HG03442 (cell line): ENCODE results near the gene ADCY9.
"Not testable (repeated sequence)": the region's sequence is repeated elsewhere in the genome, so short reads cannot be mapped to it uniquely, and the experiment has no call there.

Source experiments
- ATAC-seq: cut with Tn5 transposase; IDR thresholded peaks from one replicate; pipeline ENCODE4 v1.9.1; 2021; ENCODE audit warnings: mild to moderate bottlenecking, moderate library complexity; ENCODE audit not compliant: unreplicated experiment

Gene ADCY9

DNA sequence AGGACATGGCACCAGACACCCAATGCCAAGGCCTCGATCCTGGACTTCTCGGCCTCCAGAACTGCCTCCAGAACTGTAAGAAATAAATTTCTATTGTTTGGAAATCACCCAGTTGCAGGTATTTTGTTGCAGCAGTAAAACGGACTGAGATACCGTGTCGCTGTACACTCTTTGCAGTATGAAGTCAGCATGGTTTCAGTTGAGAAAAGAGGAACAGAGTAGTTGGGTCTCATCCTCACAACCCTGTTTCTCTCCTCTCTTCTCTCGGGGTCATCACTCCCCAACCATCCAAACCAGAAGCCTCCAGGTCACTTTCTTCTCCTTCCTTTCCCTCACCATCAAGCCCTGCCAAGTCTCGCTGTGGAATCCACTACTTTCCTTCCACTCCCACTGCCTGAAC, 77.8 kb downstream of the ADCY9 start:
- ATAC-seq = no peak

DNA sequence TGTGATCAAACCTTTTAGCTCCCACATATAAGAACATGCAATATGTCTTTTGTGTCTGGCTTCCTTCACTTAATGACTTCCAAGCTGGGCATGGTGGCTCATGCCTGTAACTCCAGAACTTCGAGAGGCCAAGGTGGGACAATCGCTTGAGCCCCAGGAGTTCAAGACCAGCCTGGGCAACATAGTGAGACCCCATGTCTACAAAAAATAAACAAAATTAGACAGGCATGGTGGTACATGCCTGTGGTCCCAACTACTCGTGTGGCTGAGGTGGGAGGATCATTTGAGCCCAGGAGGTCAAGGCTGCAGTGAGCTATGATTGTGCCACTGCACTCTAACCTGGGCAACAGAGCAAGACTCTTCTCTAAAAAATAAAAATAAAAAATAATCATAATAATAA, 79.3 kb downstream of the ADCY9 start:
- not testable (repeated sequence) for ATAC-seq

DNA sequence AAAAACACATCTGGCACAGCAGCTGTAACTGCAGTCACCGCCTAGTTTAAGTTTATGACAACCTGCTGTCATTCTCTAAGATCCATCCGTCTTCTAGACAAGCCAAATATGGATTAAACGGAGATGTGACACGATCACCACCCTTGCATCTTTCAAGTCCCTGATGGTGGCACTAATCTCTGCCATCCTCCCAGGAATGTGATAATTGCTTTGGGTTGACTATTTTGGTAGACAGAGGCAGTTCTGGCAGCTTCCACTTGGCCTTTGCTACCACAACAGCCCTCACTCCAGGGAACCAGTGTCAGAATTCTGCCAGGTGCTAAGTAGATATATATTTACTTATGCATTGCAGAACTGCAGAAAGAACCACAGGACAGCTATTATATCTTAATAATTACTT, 81.3 kb downstream of the ADCY9 start:
- ATAC-seq = no peak

DNA sequence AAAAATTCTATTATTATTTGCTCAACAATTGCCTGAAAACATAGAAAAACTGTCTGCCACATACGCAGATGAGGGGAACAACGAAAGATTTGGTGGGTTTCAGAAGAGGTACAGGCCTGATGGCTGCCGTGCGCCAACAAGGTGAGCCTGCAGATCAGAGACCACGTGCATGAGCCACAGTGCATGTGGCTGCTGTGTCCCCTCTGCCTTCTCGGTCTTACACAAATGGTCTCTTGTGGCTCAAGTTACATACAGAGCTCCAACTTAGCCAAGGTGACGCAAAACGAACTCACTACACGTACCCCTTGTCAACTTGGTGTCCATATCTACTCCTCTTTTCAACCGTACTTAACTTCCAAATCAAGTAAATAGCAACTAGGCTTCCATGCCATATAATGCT, 82.3 kb downstream of the ADCY9 start:
- ATAC-seq = no peak

DNA sequence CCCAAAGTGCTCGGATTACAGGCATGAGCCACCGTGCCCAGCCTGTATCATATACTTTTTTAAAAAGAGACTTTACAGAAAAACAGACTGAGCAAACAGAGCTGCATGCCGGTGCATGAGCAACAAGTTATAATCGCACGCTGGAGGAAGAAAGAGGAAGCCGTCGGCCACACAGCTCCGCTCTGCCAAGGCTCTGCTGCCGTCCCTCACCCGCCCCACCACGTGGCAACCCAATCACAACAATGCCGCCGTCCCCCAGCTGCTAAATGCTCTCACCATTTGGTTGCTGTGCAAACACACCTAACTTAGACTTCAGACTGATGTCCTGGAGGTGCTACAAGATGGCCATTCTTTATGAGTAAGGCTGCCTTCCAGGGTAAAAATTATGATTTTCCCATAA, 83.5 kb downstream of the ADCY9 start:
- no peak for ATAC-seq

DNA sequence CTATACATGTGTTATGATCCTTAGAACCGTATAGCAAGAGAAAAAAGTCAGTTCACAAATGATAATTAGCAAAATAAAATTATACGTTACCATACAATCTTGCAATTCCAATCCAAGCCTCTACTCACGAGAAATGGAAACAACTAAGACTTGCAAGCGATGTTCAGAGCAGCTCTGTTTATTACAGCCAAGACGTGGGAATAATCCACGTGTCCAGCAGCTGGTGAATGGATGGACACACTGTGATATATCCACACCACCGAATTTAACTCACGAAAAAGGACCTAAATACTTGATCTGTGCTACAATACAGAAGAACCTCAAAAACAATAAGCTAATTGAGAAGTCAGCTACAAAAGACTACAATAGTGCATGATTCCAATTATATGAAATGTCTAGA, 88.1 kb downstream of the ADCY9 start:
- no peak for ATAC-seq

DNA sequence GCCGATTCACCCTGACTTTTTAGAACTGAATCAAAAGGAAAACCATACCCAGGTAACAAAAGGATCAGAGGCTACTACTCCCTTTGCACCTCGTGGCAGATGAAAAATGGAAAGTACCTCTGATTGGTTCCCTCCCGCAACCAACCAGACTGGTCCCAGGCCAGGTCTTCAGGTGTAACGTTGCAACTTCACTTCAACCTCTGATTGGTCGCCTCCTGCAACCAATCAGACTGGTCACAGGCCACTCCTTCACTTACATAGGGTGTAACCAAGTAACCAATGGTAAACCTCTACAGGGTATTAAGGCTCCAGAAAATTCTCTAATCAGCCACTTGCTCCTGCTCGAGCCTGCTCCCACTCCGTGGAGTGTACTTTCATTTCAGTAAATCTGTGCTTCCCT, 89.4 kb downstream of the ADCY9 start:
- no peak for ATAC-seq

DNA sequence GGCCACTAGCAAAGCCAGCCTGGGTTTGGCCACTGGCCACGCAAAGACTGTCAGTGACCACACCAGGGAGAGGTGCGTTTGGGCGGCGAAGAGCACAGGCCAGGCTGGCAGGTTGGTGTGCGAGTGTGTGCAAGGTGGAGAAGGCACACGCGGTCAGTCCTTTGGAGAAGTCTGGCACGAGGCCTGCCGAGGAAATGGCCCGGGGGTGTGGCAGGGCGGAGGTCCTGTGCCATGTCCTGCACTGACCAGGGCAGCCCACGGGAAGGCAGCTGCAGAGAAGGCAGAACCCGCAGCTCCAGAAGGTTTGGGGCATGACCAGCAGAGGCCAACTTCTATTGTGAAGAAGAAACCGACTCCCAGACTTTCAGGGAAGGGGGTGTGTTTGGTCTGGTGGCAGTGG, 90.8 kb downstream of the ADCY9 start:
- no peak for ATAC-seq

DNA sequence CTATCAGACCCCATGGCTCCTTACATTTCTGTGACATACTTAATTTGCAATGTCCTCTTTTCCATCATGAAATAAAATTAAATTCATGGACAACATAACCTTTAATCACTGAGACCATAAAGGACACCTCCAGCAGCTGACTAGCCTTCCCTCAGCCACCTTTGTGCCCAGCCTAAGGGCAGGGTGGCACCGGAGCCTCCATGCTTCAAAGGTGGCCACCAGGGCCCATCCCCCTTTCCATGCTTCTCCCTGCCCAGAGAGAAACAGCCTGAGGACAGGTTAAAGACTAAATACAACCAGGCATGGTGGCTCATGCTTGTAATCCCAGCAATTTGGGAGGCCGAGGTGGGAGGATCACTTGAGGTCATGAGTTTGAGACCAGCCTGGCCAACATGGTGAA, 94.3 kb downstream of the ADCY9 start:
- ATAC-seq = no peak

DNA sequence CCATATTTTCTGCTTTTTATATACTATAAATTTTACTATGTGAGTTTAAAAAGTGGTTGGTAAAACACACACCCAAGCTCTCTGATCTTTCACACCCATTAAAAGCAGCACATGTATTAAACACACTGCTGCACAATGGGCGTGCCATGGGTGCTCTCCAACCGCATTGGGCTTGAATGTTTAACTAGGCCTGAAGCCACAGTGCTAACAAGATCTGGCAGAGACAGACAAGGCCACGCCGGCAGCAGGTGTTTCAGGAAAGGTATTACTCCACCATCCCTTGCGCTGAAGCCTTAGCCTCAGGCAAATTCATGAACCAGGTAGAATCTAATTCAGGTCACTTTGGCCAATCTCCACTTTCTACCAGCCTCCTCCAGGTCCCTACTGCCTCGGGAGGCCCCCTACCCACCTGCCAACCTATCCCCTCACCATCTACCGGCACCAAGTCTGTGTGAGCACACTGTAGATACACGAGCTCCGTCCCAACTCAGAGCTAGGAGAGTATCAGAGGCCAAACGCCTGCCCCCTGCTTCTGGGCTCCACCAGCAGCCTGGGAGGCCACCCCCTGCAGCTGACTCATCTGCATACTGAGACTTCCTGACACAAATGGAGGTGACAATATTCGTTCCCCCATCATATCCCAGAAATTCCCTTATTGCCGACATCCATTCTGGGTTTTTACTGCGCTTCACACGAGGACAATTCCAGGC, 95.0 kb downstream of the ADCY9 start:
- no peak for ATAC-seq

DNA sequence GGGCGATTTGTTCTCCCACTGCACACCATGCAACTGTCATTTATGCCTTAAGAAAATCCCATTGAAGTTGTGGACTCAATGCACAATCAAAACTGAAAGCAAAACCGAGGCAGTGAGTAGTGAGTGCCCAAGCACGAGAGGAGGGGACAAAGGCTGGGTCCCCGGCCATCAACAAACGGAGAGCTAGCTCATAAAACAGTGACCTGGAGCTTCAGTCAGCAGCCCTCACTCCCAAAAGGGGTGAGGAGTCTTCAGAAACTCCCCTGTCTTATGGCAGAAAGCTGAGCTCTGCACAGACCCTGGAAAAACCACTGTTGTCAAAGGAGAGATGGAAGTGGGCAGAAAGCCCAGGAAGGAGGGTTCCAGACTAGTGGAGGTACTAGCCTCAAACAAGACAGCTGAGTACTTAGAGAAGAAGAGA, 96.9 kb downstream of the ADCY9 start:
- ATAC-seq = no peak

DNA sequence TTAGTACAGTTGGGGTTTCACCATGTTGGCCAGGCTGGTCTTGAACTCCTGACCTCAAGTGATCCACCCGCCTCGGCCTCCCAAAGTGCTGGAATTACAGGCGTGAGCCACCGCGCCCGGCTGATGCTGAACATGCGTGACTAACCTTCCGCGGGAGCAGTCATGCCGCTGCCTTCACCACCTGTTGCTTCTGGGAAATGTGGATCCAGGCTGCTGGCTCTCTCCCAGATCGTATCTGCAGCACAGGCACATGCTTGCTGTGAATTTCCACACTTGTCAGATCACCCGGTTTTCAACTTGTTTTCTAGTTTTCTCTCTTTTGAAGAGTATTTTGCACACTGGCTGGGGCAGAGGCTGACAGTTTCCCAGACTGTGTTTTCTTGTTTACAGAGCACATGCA, 97.9 kb downstream of the ADCY9 start:
- ATAC-seq = no peak

DNA sequence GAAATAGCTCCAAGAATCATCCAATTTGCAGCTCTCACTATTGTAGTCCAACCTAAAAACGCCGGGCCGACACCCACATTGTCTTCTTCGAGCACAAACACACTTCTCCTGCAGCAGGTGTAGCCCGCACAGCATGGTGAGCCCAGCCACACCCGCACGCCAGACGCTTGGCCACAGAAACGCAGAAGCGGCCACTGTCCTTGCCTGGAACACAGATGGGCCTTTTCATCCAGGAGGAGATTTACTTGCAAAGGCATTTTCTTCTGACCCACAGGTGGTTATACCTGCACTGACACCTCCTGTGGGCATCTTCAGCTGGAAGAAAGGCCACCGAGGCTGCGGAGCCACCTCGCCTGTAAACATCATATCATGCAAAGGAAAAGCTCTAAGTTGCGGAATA, 98.4 kb downstream of the ADCY9 start:
- ATAC-seq = no peak

DNA sequence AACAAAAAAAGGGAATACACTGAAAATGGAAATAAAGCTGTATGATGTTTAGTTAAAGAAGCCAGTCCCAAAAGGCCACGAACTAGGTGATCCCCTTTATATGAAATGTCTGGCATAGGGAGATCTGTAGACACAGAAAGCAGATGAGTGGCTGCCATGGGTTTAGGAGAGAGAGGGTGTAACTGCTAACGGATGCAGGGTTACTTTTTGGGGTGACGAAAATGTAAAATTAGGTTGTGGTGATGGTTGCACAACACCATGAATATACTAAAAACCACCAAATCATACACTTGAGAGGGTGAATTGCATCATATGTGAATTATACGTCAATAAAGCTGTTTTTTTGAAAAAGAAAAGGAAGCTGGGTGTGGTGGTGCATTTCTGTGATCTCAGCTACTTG, 99.6 kb downstream of the ADCY9 start:
- no peak for ATAC-seq

DNA sequence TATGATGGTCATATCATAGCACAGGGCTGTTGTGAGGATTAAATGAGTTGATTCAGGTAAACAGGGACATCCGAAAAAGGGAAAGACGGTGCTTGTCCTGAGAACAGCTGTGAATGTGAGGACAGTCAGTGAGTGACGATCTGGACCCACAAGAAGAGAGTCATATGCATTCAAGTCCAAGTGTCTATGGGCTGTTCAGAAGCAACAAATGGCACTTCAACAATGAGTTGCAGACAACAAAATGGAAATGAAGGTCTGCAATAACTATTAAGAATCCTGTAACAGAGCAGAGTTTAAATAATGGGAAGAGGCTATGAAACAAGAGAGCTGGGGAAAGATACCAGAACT, 100.3 kb downstream of the ADCY9 start:
- no peak for ATAC-seq

DNA sequence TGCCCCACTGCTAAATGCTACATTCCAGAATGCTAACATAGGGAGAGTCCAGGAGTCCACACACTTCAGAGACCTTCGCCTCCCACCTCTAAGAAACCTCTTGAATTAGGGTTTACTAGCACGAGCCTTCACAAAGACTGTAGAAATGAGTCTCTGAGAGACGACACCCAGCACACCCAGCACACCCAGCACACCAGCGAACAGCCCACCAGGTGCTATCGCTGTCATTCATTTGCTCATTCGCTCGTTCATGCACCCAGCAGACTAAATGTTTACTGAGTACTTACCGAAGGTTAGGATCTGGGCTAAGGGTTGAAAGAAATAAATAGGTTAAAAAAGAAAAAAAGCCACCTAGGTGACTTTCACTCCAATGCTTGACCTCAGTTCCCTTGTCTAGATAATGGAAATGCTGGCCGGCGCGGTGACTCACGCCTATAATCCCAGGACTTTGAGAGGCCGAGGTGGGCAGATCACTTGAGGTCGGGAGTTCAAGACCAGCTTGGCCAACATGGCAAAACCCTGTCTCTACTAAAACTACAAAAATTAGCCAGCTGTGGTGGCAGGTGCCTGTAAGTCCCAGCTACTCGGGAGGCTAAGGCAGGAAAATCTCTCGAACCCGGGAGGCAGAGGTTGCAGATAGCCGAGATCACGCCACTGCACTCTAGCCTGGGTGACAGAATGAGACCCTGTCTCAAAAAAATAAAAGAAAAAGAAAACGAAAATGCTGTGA, 100.8 kb downstream of the ADCY9 start:
- ATAC-seq = no peak

DNA sequence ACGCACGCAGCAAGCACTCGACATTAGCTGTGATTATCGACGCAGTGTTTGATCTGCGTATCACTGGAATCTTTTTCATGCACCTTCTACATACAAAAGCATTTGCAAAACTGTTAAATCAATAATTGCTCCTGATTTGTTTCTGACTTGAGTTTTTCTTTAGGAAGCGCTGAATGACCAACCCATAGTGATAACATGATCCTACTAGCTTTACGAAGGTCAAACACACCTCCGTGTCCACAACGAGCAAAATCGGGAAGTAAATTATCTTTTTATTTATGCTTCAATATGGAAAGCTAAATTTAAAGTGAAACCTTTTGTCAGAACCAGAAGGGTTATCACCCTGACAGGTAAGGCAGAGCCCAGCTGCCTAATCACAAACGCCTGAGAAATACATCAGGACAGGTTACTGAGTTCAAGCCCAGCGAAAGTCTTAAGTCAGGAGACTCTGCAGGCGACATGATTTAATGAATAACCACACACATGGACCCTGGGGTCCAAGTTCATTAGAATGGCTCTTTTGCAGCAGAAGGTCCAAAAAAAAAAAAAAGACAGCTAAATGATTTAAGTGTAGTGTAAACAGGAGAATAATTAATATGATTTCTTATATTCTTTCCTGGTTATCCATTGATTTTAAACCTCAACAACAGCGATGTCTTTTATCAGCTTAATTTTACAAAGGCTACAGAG, 104.2 kb downstream of the ADCY9 start:
- ATAC-seq = no peak

DNA sequence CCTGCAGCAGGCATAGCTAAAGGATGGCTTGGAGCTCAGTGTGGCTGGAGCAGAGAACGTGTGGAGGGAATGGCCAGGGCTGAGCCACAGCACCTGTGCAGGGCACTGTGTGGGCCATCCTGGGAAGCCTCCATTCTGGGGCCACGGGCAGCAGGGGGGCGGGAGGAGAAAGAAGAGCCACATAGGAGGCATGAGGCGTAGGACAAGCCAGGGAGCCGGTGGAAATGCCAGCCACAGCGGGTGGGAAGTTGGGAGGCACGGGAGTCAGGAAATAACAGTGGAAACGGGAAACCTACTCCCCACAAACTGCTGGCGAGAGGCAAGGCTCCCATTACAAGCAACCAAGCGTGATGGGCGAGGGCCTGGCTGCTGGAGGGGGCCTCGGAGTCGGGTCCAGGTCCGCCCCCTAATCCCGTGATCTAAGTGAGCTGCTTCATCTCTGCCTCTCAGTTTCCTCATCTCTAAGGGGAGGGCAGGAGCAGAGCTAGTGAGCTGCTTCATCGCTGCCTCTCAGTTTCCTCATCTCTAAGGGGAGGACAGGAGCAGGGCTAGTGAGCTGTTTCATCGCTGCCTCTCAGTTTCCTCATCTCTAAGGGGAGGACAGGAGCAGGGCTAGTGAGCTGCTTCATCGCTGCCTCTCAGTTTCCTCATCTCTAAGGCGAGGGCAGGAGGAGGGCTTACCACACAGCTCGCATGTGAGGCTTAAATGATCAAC, 104.9 kb downstream of the ADCY9 start:
- ATAC-seq = no peak

DNA sequence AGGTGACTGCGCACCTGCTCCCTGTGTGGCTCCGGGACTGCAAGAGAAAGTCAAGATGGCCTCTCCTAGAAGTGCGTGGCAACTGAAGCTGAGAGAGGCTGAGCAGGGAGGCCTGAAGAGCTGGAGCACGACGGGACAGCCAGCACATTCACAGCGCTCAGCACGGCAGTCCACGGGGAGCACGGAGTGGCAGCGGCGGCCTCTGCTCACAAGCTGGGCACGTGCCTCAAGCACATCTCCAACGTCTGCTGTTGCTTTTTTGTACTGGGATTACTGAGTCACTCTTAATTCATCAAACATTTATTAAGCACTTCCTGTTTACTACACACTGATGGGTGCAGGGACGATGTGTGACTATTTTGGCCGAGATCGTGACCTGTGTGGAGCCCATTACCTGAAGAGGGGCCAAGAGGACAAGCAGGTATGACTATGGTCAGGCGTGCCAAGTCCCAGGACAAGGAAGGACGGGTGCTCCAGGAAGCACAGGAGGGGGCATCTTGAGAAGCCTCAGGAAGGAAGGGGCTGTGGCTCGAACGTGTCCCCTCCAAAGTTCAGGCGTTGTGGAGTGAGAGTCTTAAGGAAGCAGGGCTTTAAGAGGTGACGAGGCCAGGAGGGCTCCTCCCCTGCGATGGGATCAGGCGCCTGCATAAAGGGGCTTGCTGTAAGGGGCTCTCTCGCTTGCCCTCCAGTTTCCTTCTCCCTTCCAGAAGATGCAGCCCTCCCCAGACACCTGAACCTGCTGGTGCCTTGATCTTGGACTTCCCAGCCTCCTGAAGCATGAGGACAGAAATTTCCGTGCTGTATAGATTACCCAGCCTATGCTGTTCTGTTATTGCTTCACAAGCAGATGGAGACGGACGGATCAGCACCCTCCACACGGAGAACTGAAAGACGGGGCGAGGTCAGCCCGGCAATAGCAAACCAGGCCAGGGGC, 105.8 kb downstream of the ADCY9 start:
- ATAC-seq = no peak

DNA sequence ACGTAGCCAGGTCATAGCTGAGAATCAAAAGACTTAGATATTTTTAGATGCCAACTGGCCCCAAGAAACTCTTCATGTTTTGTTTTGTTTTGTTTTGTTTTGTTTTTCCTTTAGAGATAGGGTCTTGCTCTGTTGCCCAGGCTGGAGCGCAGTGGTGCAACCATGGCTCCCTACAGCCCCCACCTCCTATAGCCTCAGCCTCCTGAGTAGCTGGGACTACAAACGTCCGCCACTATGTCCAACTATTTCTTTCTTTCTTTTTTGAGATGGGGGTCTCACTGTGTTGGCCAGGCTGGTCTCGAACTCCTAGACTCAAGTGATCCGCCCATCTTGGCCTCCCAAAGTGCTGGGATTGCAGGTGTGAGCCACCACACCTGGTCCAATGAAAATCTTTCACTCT, 107.1 kb downstream of the ADCY9 start:
- ATAC-seq = no peak

DNA sequence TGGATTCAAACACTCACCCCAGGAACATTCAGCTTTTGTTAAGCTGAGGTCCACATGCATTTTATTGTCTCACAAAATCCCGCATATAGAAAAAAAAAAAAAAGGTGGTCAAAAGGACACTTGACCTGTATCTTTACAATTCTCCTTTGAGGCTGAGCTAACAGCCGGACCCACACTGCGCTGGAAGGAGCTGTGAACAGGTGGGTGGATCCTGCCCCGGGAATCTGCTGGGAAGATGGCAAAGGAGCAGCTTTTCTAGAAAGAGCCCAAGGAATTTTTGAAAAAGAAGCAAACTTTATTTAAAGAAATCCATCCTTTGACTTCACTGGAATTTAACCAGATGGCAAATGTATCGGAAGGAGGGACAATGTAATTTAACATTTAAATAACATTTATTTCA, 108.1 kb downstream of the ADCY9 start:
- no peak for ATAC-seq
